Measurements from ENCODE around the gene ZNF625.
"Not testable (repeated sequence)": the region's sequence is repeated elsewhere in the genome, so short reads cannot be mapped to it uniquely, and the experiment has no call there.

Gene ZNF625

DNA sequence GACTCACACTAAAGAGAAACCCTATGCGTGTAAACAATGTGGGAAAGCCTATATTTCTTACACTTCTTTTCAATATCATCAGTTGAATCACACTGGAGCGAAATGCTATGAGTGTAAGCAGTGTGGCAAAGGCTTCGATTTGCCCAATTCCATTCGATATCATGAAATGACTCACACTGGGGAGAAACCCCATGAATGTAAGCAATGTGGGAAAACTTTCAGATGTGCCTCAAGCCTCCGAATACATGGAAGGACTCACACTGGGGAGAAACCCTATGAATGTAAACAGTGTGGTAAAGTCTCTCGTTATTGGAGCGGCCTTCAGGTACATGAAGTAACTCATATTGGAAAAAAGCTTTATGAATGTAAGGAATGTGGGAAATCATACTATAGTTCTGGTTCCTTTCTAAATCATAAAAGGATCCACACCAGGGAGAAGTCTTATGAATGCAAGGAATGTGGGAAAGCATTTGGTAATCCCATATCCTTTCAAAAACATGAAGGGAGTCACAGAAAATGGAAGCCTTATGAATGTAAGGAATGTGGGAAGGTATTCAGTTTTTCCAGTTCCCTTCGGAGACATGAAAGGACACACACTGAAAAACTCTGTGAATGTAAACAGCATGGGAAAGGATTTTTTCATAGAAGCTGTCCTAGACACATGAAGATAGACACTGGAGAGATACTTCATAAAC is 44.4 kb downstream of the ZNF625 start:
- TF ChIP-seq, protein P1, sequence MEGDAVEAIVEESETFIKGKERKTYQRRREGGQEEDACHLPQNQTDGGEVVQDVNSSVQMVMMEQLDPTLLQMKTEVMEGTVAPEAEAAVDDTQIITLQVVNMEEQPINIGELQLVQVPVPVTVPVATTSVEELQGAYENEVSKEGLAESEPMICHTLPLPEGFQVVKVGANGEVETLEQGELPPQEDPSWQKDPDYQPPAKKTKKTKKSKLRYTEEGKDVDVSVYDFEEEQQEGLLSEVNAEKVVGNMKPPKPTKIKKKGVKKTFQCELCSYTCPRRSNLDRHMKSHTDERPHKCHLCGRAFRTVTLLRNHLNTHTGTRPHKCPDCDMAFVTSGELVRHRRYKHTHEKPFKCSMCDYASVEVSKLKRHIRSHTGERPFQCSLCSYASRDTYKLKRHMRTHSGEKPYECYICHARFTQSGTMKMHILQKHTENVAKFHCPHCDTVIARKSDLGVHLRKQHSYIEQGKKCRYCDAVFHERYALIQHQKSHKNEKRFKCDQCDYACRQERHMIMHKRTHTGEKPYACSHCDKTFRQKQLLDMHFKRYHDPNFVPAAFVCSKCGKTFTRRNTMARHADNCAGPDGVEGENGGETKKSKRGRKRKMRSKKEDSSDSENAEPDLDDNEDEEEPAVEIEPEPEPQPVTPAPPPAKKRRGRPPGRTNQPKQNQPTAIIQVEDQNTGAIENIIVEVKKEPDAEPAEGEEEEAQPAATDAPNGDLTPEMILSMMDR (IDR thresholded peaks at IDR 0.05; ENCODE audit: extremely low read depth, missing control alignments) = no peak
- no peak for DNase-seq (ENCODE audit: low spot score)

- TF ChIP-seq, protein P1 (IDR thresholded peaks at IDR 0.05; ENCODE audit: extremely low read depth, missing control alignments) = no peak
Measured at GRCh38 chr19:12111176-12111575, 45.4 kb downstream of the ZNF625 start.

DNA sequence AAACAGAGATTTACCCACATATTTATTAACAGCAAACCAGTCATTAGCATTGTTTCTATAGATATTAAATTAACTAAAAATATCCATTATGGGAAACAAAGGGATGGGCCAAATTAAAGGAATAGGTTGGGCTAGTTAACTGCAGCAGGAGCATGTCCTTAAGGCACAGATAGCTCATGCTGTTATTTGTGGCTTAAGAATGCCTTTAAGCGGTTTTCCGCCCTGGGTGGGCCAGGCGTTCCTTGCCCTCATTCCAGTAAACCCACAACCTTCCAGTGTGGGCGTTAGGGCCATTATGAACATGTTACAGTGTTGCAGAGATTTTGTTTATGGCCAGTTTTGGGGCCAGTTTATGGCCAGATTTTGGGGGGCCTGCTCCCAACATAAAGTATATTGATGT is 52.6 kb downstream of the ZNF625 start:
- not testable (repeated sequence) for DNase-seq (ENCODE audit: low spot score)

More at GRCh38 chr19:12111176-12111575, 45.4 kb downstream of the ZNF625 start:
- DNase-seq (ENCODE audit: low spot score) = no peak

- TF ChIP-seq, protein P1 (IDR thresholded peaks at IDR 0.05; ENCODE audit: extremely low read depth, missing control alignments) = no peak
- no peak for DNase-seq (ENCODE audit: low spot score)
Measured at GRCh38 chr19:12098040-12098439, 58.5 kb downstream of the ZNF625 start.

DNA sequence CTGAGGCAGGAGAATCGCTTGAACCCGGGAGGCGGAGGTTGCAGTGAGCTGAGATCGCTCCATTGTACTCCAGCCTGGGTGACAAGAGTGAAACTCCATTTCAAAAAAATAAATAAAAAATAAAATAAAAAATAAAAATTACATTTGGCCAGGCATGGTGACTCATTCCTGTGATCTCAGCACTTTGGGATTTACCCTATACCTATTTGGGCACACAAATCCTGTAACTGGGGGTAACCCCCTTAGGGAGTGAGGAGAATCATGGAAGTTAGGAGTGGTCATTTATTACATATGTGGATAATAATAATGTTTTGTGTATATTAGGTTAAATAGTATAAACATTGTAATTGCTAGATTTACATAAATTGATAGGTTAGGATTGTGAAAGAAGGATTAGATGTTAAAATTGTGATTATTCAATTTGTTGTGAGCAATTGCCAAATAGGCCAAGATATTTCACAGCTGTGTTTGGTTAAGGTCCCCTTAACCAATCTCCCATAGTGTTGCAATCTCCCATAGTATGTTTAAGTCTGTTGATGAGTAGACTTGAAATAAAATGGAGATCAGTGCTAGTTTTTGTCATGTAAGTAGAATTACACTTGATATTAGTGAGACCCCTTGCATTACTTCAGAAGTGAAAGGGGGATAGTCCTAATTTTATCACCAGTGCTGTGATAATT is 61.3 kb downstream of the ZNF625 start:
- no peak for DNase-seq (ENCODE audit: low spot score)

More for the DNA sequence above, 61.3 kb downstream of the ZNF625 start:
- TF ChIP-seq, protein P1 (IDR thresholded peaks at IDR 0.05; ENCODE audit: extremely low read depth, missing control alignments) = no peak

Data from GM20000 (cell line).